Neuronal stem cell (in vitro differentiated cells): ENCODE results near the gene CALML3.

Source experiments
- DNase-seq: peaks from one replicate; pipeline ENCODE4 v3.0.0-alpha.2; 2013; ENCODE audit warnings: low spot score
- H2AFZ ChIP-seq: one replicate; pipeline ENCODE4 v1.6.1; 2013; ENCODE audit warnings: mild to moderate bottlenecking, low read length, inconsistent platforms
- H2AK5ac ChIP-seq: 2 replicates; pipeline ENCODE4 v1.6.1; 2013; ENCODE audit warnings: low read depth, mild to moderate bottlenecking, inconsistent platforms, low read length, moderate library complexity, mixed read lengths
- H2BK120ac ChIP-seq: 2 replicates; pipeline ENCODE4 v1.6.1; 2013; ENCODE audit warnings: low read depth, mild to moderate bottlenecking, inconsistent platforms, low read length, moderate library complexity, mixed read lengths
- H2BK12ac ChIP-seq: one replicate; pipeline ENCODE4 v1.6.1; 2013; ENCODE audit warnings: low read length, inconsistent platforms
- H2BK15ac ChIP-seq: 2 replicates; pipeline ENCODE4 v1.6.1; 2013; ENCODE audit warnings: mild to moderate bottlenecking, low read length, inconsistent platforms, mixed read lengths
- H2BK5ac ChIP-seq: one replicate; pipeline ENCODE4 v1.6.1; 2013; ENCODE audit warnings: inconsistent platforms, mild to moderate bottlenecking, low read length, moderate library complexity
- H3K14ac ChIP-seq: one replicate; pipeline ENCODE4 v1.6.1; 2013; ENCODE audit warnings: low read length, inconsistent platforms
- H3K18ac ChIP-seq: 2 replicates; pipeline ENCODE4 v1.6.1; 2013; ENCODE audit warnings: low read length, inconsistent platforms
- H3K23ac ChIP-seq: 2 replicates; pipeline ENCODE4 v1.6.1; 2013; ENCODE audit warnings: low read depth, mild to moderate bottlenecking, mixed read lengths, low read length, inconsistent platforms; ENCODE audit not compliant: poor library complexity
- H3K27ac ChIP-seq: replicated peaks from 3 replicates; pipeline ENCODE4 v1.5.1; 2013; ENCODE audit warnings: low read length, inconsistent platforms
- H3K27me3 ChIP-seq, 3 experiments: 2 replicates each; pipeline ENCODE4 v1.6.1; 2013; ENCODE audit warnings: low read length in 3 of 3, mild to moderate bottlenecking in 2 of 3, inconsistent platforms in 1 of 3, low read depth in 1 of 3, mixed read lengths in 1 of 3, moderate library complexity in 1 of 3; ENCODE audit not compliant: control insufficient read depth in 3 of 3, insufficient read depth in 3 of 3
- H3K36me3 ChIP-seq, 2 donors: replicated peaks in 1 of 2; 2 replicates each; pipeline ENCODE4 v1.6.1; 2013; ENCODE audit warnings: low read length in 2 of 2; ENCODE audit not compliant: control insufficient read depth in 2 of 2, insufficient read depth in 2 of 2
- H3K4ac ChIP-seq: 2 replicates; pipeline ENCODE4 v1.6.1; 2013; ENCODE audit warnings: inconsistent platforms, mild to moderate bottlenecking, low read length, moderate library complexity
- H3K4me1 ChIP-seq, 2 donors: 1 replicate in 1 of 2; 2 replicates in 1 of 2; pipeline ENCODE4 v1.6.1; 2013; ENCODE audit warnings: low read length in 2 of 2, low read depth in 1 of 2; ENCODE audit not compliant: control insufficient read depth in 2 of 2, insufficient read depth in 1 of 2
- H3K4me2 ChIP-seq: one replicate; pipeline ENCODE4 v1.6.1; 2013; ENCODE audit warnings: mild to moderate bottlenecking, low read length, inconsistent platforms; ENCODE audit not compliant: insufficient read depth, poor library complexity, severe bottlenecking
- H3K4me3 ChIP-seq, 2 donors: 2 replicates each; pipeline ENCODE4 v1.5.1; 2013; ENCODE audit warnings: low read length in 2 of 2, mild to moderate bottlenecking in 2 of 2, inconsistent platforms in 1 of 2, moderate library complexity in 1 of 2
- H3K79me1 ChIP-seq: one replicate; pipeline ENCODE4 v1.6.1; 2013; ENCODE audit warnings: low read depth, mild to moderate bottlenecking, inconsistent platforms, low read length, moderate library complexity
- H3K9ac ChIP-seq: one replicate; pipeline ENCODE4 v1.6.1; 2013; ENCODE audit warnings: mild to moderate bottlenecking, low read depth, low read length, inconsistent platforms; ENCODE audit not compliant: poor library complexity
- H3K9me3 ChIP-seq, 2 donors: replicated peaks in 1 of 2; 2 replicates each; pipeline versions ENCODE3 to v1.6.1; 2013; ENCODE audit warnings: low read length in 2 of 2, mild to moderate bottlenecking in 2 of 2, inconsistent platforms in 1 of 2, low read depth in 1 of 2, mixed read lengths in 1 of 2, moderate library complexity in 1 of 2; ENCODE audit not compliant: control insufficient read depth in 2 of 2, insufficient read depth in 1 of 2
- H4K8ac ChIP-seq: one replicate; pipeline ENCODE4 v1.6.1; 2013; ENCODE audit warnings: low read depth, mild to moderate bottlenecking, inconsistent platforms, low read length, moderate library complexity
- H4K91ac ChIP-seq: one replicate; pipeline ENCODE4 v1.6.1; 2013; ENCODE audit warnings: low read length, low read depth, mild to moderate bottlenecking, inconsistent platforms; ENCODE audit not compliant: poor library complexity
- WGBS, 2 donors: extraction: QIAGEN DNeasy Blood & Tissue Kit; methylation state at CpG; one replicate each; pipeline ENCODE4 v1.1.7; 2013; ENCODE audit warnings: missing lambda C conversion rate in 2 of 2, mixed read lengths in 1 of 2; ENCODE audit not compliant: insufficient read length in 2 of 2, insufficient replicate concordance in 1 of 2; ENCODE audit errors: extremely low coverage in 2 of 2; 5-methylcytosine and 5-hydroxymethylcytosine counted together

CALML3 gene

GRCh38 chr10:5543623-5544022, 18.9 kb downstream of the CALML3 start:
- Histone ChIP-seq H3K23ac (no peak overlapping the region), H3K14ac (no peak overlapping the region), H2BK12ac (no peak overlapping the region), H3K9ac (no peak overlapping the region), H3K9me3 (no peaks in the 10 kb centered on the region), H2BK15ac (no peak overlapping the region), H3K27me3 (peaks cover 0 to 2% (median 0%) of the 10 kb centered on the region in 3 experiments), H3K4ac (no peak overlapping the region), H3K79me1 (no peaks in the 10 kb centered on the region), H2AK5ac (no peak overlapping the region), H3K27ac (no peak overlapping the region), H2BK5ac (no peak overlapping the region), H3K4me1 (peaks cover 8 to 10% of the 10 kb centered on the region in 2 donors), H2BK120ac (no peak overlapping the region), H3K4me2 (no peak overlapping the region), H4K91ac (no peak overlapping the region), H3K18ac (no peak overlapping the region), H3K36me3 (no peaks in the 10 kb centered on the region), H3K4me3 (no peak overlapping the region), H4K8ac (no peak overlapping the region), H2AFZ (no peak overlapping the region)
- DNase-seq = no peak
- no CpG with 5 or more reads among the region's 1 CpG for WGBS, 2 donors

GRCh38 chr10:5544216-5544805, 19.6 kb downstream of the CALML3 start:
- Histone ChIP-seq H3K9ac (no peak overlapping the region), H3K36me3 (no peaks in the 10 kb centered on the region), H2BK120ac (no peak overlapping the region), H2AK5ac (no peak overlapping the region), H3K27me3 (no peaks in the 10 kb centered on the region), H4K8ac (no peak overlapping the region), H2BK15ac (no peak overlapping the region), H3K4me3 (no peak overlapping the region), H4K91ac (no peak overlapping the region), H3K27ac (no peak overlapping the region), H3K4me1 (peaks cover 10 to 11% of the 10 kb centered on the region in 2 donors), H3K18ac (no peak overlapping the region), H3K23ac (no peak overlapping the region), H3K79me1 (no peaks in the 10 kb centered on the region), H3K4me2 (no peak overlapping the region), H2BK5ac (no peak overlapping the region), H3K9me3 (no peaks in the 10 kb centered on the region), H2BK12ac (no peak overlapping the region), H3K14ac (no peak overlapping the region), H2AFZ (no peak overlapping the region), H3K4ac (no peak overlapping the region)
- DNase-seq = no peak
- no CpG with 5 or more reads among the region's 6 CpGs for WGBS, 2 donors

DNA sequence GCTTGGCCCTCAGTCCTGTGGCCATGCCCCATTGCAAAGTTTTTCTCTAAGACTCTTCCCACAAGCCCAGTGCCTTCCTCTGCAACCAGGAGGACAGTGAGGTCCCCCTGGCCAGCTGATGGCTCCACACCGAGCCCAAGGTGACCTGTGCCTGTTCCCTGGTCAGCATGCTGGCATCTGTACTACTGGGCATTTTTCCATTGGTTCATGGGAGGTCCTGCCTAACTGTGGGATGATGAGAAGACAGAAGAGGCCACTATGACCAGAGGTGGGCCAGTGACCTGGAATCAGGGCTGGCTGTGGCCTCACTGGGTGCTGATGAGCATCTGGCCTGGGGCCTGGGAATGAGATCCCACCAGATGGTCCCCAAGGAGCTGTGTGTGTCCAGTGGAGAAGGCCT, 20.2 kb downstream of the CALML3 start:
- H2BK15ac ChIP-seq = no peak overlapping the region
- no peak overlapping the region for H2AK5ac ChIP-seq
- peaks cover 10 to 11% of the 10 kb centered on the region in 2 donors for H3K4me1 ChIP-seq
- H2BK5ac ChIP-seq = no peak overlapping the region
- no peak overlapping the region for H3K4ac ChIP-seq
- no peak overlapping the region for H3K27ac ChIP-seq
- no peak overlapping the region for H2BK120ac ChIP-seq
- peak overlapping the region; percentile 40 for H3K14ac ChIP-seq
- H3K27me3 ChIP-seq = no peaks in the 10 kb centered on the region
- no peak overlapping the region for H3K23ac ChIP-seq
- no peak for DNase-seq
- no peak overlapping the region for H4K91ac ChIP-seq
- H2BK12ac ChIP-seq = no peak overlapping the region
- H3K9ac ChIP-seq = no peak overlapping the region
- no peak overlapping the region for H3K18ac ChIP-seq
- no peak overlapping the region for H4K8ac ChIP-seq
- H3K4me3 ChIP-seq = no peak overlapping the region
- no CpG with 5 or more reads among the region's 1 CpG for WGBS, 2 donors
- H3K9me3 ChIP-seq = no peaks in the 10 kb centered on the region
- H3K36me3 ChIP-seq = no peaks in the 10 kb centered on the region
- no peak overlapping the region for H3K4me2 ChIP-seq
- H3K79me1 ChIP-seq = no peaks in the 10 kb centered on the region
- no peak overlapping the region for H2AFZ ChIP-seq

DNA sequence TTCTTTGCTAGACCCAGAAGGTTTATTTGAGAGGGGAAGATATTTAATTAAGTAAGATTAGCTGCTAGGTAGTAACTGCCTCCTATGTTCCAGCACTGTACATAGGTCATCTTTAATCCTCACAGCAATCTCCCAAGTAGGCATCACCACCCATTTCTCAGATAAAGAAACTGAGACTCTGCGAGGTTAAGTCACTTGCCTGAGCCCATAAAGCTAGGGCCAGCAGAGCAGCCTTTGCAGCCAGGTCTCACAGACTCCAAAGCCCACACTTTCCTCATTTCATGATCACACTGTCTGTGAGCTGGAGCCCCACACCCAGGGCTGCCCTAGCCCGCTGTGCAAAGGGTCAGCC, 20.6 kb downstream of the CALML3 start:
- no peak overlapping the region for H2BK120ac ChIP-seq
- H2AFZ ChIP-seq = no peak overlapping the region
- H3K9me3 ChIP-seq = no peaks in the 10 kb centered on the region
- H4K91ac ChIP-seq = no peak overlapping the region
- peak overlapping the region; percentile 70 for H2BK15ac ChIP-seq
- H2AK5ac ChIP-seq = peak overlapping the region; percentile 30
- no peak for DNase-seq
- H3K4me3 ChIP-seq = no peak overlapping the region
- no peak overlapping the region for H3K9ac ChIP-seq
- peak overlapping the region; percentile 58 for H3K18ac ChIP-seq
- H2BK12ac ChIP-seq = no peak overlapping the region
- no peaks in the 10 kb centered on the region for H3K27me3 ChIP-seq
- H3K4ac ChIP-seq = no peak overlapping the region
- H3K4me1 ChIP-seq = peaks cover 10 to 11% of the 10 kb centered on the region in 2 donors
- H4K8ac ChIP-seq = no peak overlapping the region
- H3K36me3 ChIP-seq = no peaks in the 10 kb centered on the region
- no peak overlapping the region for H3K4me2 ChIP-seq
- no peak overlapping the region for H2BK5ac ChIP-seq
- no peaks in the 10 kb centered on the region for H3K79me1 ChIP-seq
- H3K23ac ChIP-seq = no peak overlapping the region
- no CpG with 5 or more reads among the region's 2 CpGs for WGBS, 2 donors
- H3K14ac ChIP-seq = peak overlapping the region; percentile 15
- H3K27ac ChIP-seq = no peak overlapping the region
